Stomach (tissue), 4 donors: Measurements from ENCODE around the gene RUBCN.
"Not testable (repeated sequence)": the region's sequence is repeated elsewhere in the genome, so short reads cannot be mapped to it uniquely, and the experiment has no call there.

ENCODE experiments used
- EP300 ChIP-seq: sonication (generic); formaldehyde crosslinking; IDR thresholded peaks from one replicate; pipeline ENCODE4 v1.6.1; 2017; ENCODE audit warnings: antibody characterized with exemption
- POLR2A ChIP-seq, 4 donors: fragments of 450-650 bp; IDR thresholded peaks; one replicate each; pipeline ENCODE4 v1.6.1; 2016; ENCODE audit warnings: antibody characterized with exemption in 4 of 4, control low read depth in 2 of 4, mild to moderate bottlenecking in 1 of 4, moderate library complexity in 1 of 4
- POLR2AphosphoS5 ChIP-seq, 3 donors: sonication (generic); formaldehyde crosslinking; IDR thresholded peaks; one replicate each; pipeline ENCODE4 v1.6.1; 2016; ENCODE audit warnings: antibody characterized with exemption in 3 of 3
- TF ChIP-seq, protein P1 (sequence below), 7 experiments: fragments of 450-650 bp in 4 of 7; fragments of 200-600 bp in 3 of 7; sonication (generic) in 3 of 7; IDR thresholded peaks; one replicate each; pipeline ENCODE4 v1.5.1; 2016 to 2019; ENCODE audit warnings: antibody characterized with exemption in 7 of 7, control low read depth in 2 of 7, mild to moderate bottlenecking in 1 of 7

DNA sequence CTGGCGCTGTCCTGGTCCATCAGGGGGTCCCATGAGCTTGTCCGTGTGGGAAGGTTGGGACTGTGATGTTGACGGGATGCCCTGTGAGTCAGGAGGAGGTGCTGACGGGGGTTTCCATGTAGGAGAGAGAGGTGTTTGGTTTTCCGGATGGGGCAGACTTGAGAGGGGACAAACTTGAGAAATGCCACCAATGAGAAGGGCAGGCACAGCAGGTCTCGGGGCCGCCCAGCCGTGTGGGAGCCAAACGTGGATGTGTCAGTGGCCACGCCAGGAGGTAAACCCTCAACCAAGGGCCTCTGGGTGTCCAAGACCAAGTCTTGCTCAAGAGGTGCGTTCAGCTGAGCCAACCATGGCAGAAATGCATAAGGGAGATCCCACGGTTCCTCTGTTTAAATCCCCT is 105.9 kb downstream of the RUBCN start:
- TF ChIP-seq, protein P1, sequence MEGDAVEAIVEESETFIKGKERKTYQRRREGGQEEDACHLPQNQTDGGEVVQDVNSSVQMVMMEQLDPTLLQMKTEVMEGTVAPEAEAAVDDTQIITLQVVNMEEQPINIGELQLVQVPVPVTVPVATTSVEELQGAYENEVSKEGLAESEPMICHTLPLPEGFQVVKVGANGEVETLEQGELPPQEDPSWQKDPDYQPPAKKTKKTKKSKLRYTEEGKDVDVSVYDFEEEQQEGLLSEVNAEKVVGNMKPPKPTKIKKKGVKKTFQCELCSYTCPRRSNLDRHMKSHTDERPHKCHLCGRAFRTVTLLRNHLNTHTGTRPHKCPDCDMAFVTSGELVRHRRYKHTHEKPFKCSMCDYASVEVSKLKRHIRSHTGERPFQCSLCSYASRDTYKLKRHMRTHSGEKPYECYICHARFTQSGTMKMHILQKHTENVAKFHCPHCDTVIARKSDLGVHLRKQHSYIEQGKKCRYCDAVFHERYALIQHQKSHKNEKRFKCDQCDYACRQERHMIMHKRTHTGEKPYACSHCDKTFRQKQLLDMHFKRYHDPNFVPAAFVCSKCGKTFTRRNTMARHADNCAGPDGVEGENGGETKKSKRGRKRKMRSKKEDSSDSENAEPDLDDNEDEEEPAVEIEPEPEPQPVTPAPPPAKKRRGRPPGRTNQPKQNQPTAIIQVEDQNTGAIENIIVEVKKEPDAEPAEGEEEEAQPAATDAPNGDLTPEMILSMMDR (IDR thresholded peaks at IDR 0.05) = not testable (repeated sequence)
- not testable (repeated sequence) for TF ChIP-seq POLR2A (IDR thresholded peaks at IDR 0.05); POLR2AphosphoS5 (IDR thresholded peaks at IDR 0.05); EP300
